Measurements from ENCODE around the gene UBE3B. TPM values are rescaled to one million over a fixed set of nuclear protein-coding genes. Genes with fewer than 3 reads are reported as not detected.

The UBE3B gene
- total RNA-seq, 1 donor from 2014 or later = 34.4 TPM

DNA sequence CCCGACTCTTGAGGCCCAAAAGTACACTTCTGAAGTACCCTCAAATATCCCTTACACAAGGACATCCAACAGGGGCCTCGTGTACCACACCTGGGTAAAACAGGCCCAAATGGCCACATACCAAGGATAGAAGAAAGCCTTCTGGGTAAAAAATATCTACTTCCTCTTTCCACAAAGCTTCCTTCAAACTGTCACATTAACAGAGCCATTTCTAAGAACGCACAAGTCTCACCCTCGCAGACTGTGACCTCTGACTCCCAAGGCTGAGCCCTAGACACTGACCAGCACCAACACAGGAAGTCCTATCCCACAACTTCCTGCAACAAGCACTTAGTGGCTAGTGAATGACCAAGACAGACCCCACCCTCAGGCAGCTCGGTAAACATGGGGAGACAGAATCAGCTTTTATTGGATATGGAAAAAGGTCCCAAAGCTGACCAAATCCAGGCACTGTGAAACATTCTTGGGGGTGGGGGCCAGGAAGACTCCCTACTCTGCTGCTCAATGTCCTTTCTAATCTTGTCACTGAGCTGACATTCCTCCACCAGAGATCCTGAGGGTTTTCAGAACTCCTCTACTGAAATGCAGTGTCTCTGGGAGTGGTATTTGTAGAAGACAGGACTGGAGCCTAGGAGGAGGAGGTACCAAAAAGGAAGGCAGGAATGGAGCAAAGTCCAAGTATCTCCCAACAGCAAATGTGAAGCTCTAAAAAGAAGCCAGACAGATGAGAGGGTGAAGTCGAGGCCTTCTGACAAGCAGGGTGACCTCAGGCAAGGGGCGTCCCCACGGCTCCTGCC, 16.2 kb upstream of the UBE3B start:
- no peaks in the 10 kb centered on the region for H3K9me3 Mint-ChIP-seq (ENCODE audit: unreplicated experiment)
- H3K27me3 Mint-ChIP-seq (ENCODE audit: low read depth, unreplicated experiment) = no peaks in the 10 kb centered on the region
- peak overlapping the region; percentile 52 for H3K4me3 Mint-ChIP-seq (ENCODE audit: unreplicated experiment)
- Histone ChIP-seq H3K4me3 (ENCODE audit: insufficient read depth, low read depth, low read length) (no peak overlapping the region), H3K36me3 (ENCODE audit: insufficient read depth, low read length) (peaks cover 30% of the 10 kb centered on the region), H4K20me1 (ENCODE audit: insufficient read depth, low read length) (peaks cover 13% of the 10 kb centered on the region), H3K27me3 (ENCODE audit: insufficient read depth, low read length) (no peaks in the 10 kb centered on the region), H2AFZ (ENCODE audit: low read depth, low read length) (no peak overlapping the region), H3K9ac (ENCODE audit: low read length) (peak overlapping the region; percentile 83), H3K9me3 (ENCODE audit: insufficient read depth, low read depth, low read length) (no peaks in the 10 kb centered on the region), H3K79me2 (ENCODE audit: insufficient read depth, low read length) (peaks cover 85% of the 10 kb centered on the region), H3K4me1 (ENCODE audit: insufficient read depth, low read length) (peaks cover 73% of the 10 kb centered on the region), H3K4me2 (ENCODE audit: low read length) (peak overlapping the region; percentile 87), H3K27ac (ENCODE audit: low read depth, low read length) (peak overlapping the region; percentile 92)
- no peak for TF ChIP-seq CTCF (IDR thresholded peaks at IDR 0.05; ENCODE audit: insufficient read depth, low read depth, low read length)
- no peak for TF ChIP-seq EZH2 (IDR thresholded peaks at IDR 0.05; ENCODE audit: insufficient read depth, low read length)
- no peak for FAIRE-seq
- H3K36me3 Mint-ChIP-seq (ENCODE audit: low read depth, unreplicated experiment) = peaks cover 26% of the 10 kb centered on the region
- peak; percentile 57 for DNase-seq (ENCODE audit: low read depth)
- peaks cover 87% of the 10 kb centered on the region for H3K4me1 Mint-ChIP-seq (ENCODE audit: low read depth, unreplicated experiment)
- peak overlapping the region; percentile 100 for H3K27ac Mint-ChIP-seq (ENCODE audit: unreplicated experiment)

- TF ChIP-seq CTCF (IDR thresholded peaks at IDR 0.05; ENCODE audit: insufficient read depth, low read depth, low read length) (no peak), EZH2 (IDR thresholded peaks at IDR 0.05; ENCODE audit: insufficient read depth, low read length) (no peak)
- H3K4me1 Mint-ChIP-seq (ENCODE audit: low read depth, unreplicated experiment) = peaks cover 82% of the 10 kb centered on the region
- peak overlapping the region; percentile 42 for H3K4me3 ChIP-seq (ENCODE audit: insufficient read depth, low read depth, low read length)
These were observed 15.3 kb upstream of the UBE3B start for GRCh38 chr12:109461846-109462756.

More at GRCh38 chr12:109461846-109462756, 15.3 kb upstream of the UBE3B start:
- Histone ChIP-seq H2AFZ (ENCODE audit: low read depth, low read length) (no peak overlapping the region), H4K20me1 (ENCODE audit: insufficient read depth, low read length) (peaks cover 22% of the 10 kb centered on the region), H3K9ac (ENCODE audit: low read length) (peak overlapping the region; percentile 83), H3K27ac (ENCODE audit: low read depth, low read length) (peak overlapping the region; percentile 92), H3K4me2 (ENCODE audit: low read length) (peak overlapping the region; percentile 87), H3K4me1 (ENCODE audit: insufficient read depth, low read length) (peaks cover 73% of the 10 kb centered on the region), H3K9me3 (ENCODE audit: insufficient read depth, low read depth, low read length) (no peaks in the 10 kb centered on the region), H3K27me3 (ENCODE audit: insufficient read depth, low read length) (no peaks in the 10 kb centered on the region), H3K79me2 (ENCODE audit: insufficient read depth, low read length) (peaks cover 85% of the 10 kb centered on the region), H3K36me3 (ENCODE audit: insufficient read depth, low read length) (peaks cover 22% of the 10 kb centered on the region)
- peak; percentile 13 for FAIRE-seq
- Mint-ChIP-seq H3K27me3 (ENCODE audit: low read depth, unreplicated experiment) (no peaks in the 10 kb centered on the region), H3K36me3 (ENCODE audit: low read depth, unreplicated experiment) (peaks cover 25% of the 10 kb centered on the region), H3K27ac (ENCODE audit: unreplicated experiment) (peak overlapping the region; percentile 100), H3K9me3 (ENCODE audit: unreplicated experiment) (no peaks in the 10 kb centered on the region), H3K4me3 (ENCODE audit: unreplicated experiment) (peak overlapping the region; percentile 70)
- peak; percentile 93 for DNase-seq (ENCODE audit: low read depth)
